ENCODE data around the gene ARID1B.

GRCh38 chr6:157068691-157069324 lies 291.6 kb downstream of the ARID1B start:
- TF ChIP-seq, protein P1, sequence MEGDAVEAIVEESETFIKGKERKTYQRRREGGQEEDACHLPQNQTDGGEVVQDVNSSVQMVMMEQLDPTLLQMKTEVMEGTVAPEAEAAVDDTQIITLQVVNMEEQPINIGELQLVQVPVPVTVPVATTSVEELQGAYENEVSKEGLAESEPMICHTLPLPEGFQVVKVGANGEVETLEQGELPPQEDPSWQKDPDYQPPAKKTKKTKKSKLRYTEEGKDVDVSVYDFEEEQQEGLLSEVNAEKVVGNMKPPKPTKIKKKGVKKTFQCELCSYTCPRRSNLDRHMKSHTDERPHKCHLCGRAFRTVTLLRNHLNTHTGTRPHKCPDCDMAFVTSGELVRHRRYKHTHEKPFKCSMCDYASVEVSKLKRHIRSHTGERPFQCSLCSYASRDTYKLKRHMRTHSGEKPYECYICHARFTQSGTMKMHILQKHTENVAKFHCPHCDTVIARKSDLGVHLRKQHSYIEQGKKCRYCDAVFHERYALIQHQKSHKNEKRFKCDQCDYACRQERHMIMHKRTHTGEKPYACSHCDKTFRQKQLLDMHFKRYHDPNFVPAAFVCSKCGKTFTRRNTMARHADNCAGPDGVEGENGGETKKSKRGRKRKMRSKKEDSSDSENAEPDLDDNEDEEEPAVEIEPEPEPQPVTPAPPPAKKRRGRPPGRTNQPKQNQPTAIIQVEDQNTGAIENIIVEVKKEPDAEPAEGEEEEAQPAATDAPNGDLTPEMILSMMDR (IDR thresholded peaks at IDR 0.05): no peak
- TF ChIP-seq POLR2A (IDR thresholded peaks at IDR 0.05): no peak

Measured in adrenal gland (tissue), 5 donors.